SK-N-MC (cell line): Measurements from ENCODE around the gene MYOC.

Experiments used
- EZH2 ChIP-seq: fragments of 200-600 bp; sonication (generic); IDR thresholded peaks from one replicate; pipeline ENCODE4 v1.6.1; 2017; ENCODE audit warnings: antibody characterized with exemption
- POLR2AphosphoS5 ChIP-seq: IDR thresholded peaks from 2 replicates; pipeline ENCODE4 v1.6.1; 2012; ENCODE audit warnings: mild to moderate bottlenecking, low read depth, low read length, borderline replicate concordance

DNA sequence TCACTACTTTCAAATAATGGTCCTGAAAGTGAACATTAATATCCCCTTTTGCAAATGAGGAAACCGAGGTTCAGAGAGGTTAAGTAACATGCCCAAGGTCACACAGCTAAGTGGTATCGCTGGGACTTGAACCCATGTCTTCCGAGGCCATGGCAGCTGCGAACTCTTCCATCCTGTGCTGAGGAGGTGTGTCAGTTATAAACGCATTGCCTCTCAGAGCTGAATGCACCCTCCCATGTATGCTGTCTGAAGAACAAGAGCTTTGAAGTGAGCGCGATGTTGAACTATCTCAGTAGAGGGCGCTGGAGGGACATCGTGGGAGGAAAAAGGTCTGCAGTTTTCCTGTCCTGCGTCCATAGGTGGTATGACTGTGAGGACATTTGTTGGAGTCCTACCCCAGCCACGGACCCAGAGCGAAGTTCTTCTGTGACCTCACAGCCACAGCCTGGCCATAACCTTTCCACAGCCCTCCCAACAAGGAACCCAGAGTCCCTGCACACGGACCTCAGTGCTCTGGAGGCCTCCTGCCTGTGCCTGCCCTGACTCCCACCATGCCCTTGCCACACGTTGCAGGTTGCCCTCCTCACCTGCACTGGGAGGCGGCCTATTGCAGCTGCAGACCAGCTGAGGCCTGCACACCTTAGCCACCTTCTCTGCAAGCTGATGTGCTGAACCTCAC lies 7.5 kb downstream of the MYOC start:
- TF ChIP-seq EZH2 = no peak
- no peak for TF ChIP-seq POLR2AphosphoS5
